ENCODE measurements around the gene STPG3. TPM values are rescaled to one million over a fixed set of nuclear protein-coding genes. Genes with fewer than 3 reads are reported as not detected.
A peak's percentile ranks its signal among the peaks of the same experiment; 100 is the strongest.

STPG3 gene
- total RNA-seq, 4 donors from 2014 or later, result not detected

GRCh38 chr9:137226338-137227053, 24.6 kb upstream of the STPG3 start:
- Histone ChIP-seq H3K27me3 (peaks cover 9 to 24% of the 10 kb centered on the region in 2 donors), H3K36me3 (no peaks in the 10 kb centered on the region), H3K4me1 (peaks cover 0 to 11% of the 10 kb centered on the region in 2 donors), H3K27ac (no peak overlapping the region), H3K9me3 (no peaks in the 10 kb centered on the region), H3K4me3 (no peak overlapping the region)
- DNase-seq, result no peak
- TF ChIP-seq CTCF (IDR thresholded peaks at IDR 0.05) (no peak), POLR2A (IDR thresholded peaks at IDR 0.05) (no peak)
- intact Hi-C loops (cut with DNase I; ENCODE audit: low total_unique reads), result loop anchor here (10.0 kb wide), 1 partner anchor 112 kb away; the partner anchor contains the start of gene DPP7

DNA sequence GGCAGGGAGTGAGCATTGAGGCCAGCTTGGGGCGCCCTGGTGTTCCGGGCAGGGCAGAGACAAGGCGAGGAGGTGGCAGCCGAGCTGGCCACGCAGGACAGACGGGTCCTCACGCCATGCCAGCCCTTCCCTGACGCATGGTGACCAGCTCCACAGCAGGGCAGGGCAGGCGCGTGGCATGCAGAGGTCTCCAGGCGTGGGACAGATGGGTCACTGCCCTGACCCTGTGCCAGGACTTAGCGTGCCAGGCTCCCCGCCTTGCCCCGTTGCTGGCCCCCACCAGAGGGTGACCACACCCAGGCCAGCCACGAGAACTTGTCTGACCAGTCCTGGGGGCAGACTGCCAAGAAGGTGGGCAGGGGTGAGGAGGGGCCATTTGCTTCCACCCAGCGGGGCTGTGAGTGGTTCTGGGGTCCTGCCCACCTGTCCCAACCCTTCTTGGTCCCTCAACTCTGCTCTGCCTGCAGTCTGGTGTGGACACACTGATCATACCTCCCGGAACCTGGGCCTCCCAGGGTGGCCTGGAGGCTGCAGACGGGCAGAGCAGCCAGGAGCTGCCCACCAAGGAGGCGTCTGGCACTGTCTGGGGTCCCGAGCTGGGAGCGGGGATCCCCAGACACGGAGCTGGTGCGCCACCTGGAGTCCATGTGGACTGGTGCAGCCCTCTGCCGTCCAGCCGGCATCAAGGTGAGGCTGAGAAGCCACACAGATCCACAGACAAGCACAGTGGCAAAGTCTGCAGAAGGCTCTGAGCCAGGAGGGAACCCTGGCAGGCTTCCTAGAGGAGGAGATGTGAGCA, 23.8 kb upstream of the STPG3 start, which contains the start of gene RNF224:
Gene RNF224, plus strand, starts transcription at position 449 of the 799 bp plus-strand sequence. CDS start 834 bp downstream, outside the sequence.
- no peak within 1 kb of the TSS for H3K4me3 ChIP-seq
- TF ChIP-seq CTCF (IDR thresholded peaks at IDR 0.05) (peak; percentile 62 to 87 (median 80)), POLR2A (IDR thresholded peaks at IDR 0.05) (peak in 1 of 2 donors; percentile 14)
- no peak within 1 kb of the TSS for H3K27ac ChIP-seq
- DNase-seq, result peak; percentile 56 to 66
- no peaks in the 10 kb centered on the region for H3K9me3 ChIP-seq
- H3K36me3 ChIP-seq, result no peaks in the 10 kb centered on the region
- intact Hi-C loops (cut with DNase I; ENCODE audit: low total_unique reads), result loop anchor here (10.0 kb wide), 1 partner anchor 112 kb away; the partner anchor contains the start of gene DPP7
- peaks cover 0 to 8% of the 10 kb centered on the region in 2 donors for H3K4me1 ChIP-seq
- peaks cover 9 to 24% of the 10 kb centered on the region in 2 donors for H3K27me3 ChIP-seq

DNA sequence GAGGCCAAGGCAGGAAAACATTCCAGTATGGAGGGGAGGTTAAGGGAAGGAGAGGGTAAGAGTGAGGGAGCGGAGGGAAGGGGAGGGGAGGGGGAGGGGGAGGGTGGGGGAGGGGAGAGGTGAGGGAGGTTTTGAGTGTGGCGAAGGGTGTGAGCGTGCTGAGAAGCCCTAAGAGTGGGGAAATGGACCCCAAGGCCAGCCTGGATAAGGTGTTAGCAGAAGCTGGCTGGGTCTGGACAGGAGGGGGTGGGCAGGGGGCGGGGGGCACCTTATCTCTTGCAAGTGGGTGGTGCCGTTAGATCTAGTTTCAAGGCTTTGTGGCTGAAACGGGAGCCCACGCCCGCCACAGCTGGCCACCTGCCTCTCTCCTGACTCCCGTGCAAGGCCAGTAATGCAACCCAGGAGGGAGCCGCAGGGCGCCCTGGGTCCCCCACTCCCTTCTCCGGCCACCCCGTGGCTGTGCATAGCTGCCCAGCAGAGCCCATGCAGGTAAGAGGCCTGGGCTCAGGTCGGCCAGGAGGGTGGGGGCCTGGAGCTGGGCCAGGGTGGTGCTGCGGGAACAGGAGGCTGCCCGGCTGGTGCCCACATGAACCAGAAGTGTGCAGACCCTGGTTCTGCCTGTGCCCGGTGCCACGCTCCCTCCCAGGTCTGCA, 23.1 kb upstream of the STPG3 start:
- Histone ChIP-seq H3K4me3 (no peak overlapping the region), H3K27ac (no peak overlapping the region), H3K4me1 (peaks cover 0 to under 1% of the 10 kb centered on the region in 2 donors), H3K27me3 (peaks cover 9 to 27% of the 10 kb centered on the region in 2 donors), H3K9me3 (no peaks in the 10 kb centered on the region), H3K36me3 (no peaks in the 10 kb centered on the region)
- DNase-seq, result no peak
- TF ChIP-seq CTCF (IDR thresholded peaks at IDR 0.05) (no peak), POLR2A (IDR thresholded peaks at IDR 0.05) (no peak)
- intact Hi-C loops (cut with DNase I; ENCODE audit: low total_unique reads), result loop anchor here (10.0 kb wide), 1 partner anchor 113 kb away; the partner anchor contains the start of gene DPP7

DNA sequence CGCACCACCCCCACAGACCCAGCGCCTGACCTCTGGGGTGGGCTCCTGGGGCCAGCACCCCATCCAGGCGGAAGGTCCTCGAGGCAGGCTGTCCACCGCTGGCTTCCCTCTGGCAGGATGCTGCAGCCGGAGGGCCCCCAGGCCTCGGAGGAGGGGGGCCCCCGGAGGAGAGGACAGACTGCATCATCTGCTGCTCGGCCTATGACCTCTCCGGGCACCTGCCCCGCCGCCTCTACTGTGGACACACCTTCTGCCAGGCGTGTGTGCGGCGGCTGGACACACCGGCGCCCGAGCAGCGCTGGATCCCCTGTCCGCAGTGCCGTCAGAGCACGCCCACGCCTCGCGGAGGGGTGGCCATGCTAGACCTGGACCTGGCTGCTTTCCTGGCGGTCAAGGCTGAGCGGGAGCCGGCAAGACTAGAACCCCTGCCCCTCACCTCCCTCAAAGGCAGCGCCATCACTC, 22.5 kb upstream of the STPG3 start:
- intact Hi-C loops (cut with DNase I; ENCODE audit: low total_unique reads), result loop anchor here (10.0 kb wide), 1 partner anchor 114 kb away; the partner anchor contains the start of gene DPP7
- Histone ChIP-seq H3K36me3 (no peaks in the 10 kb centered on the region), H3K4me3 (no peak overlapping the region), H3K27me3 (peaks cover 9 to 29% of the 10 kb centered on the region in 2 donors), H3K27ac (no peak overlapping the region), H3K9me3 (no peaks in the 10 kb centered on the region), H3K4me1 (no peaks in the 10 kb centered on the region)
- no peak for DNase-seq
- no peak for TF ChIP-seq POLR2A (IDR thresholded peaks at IDR 0.05)
- TF ChIP-seq CTCF (IDR thresholded peaks at IDR 0.05), result no peak
